GM21619 (cell line): ENCODE data around the gene ADAT1.
"Not testable (repeated sequence)": the region's sequence is repeated elsewhere in the genome, so short reads cannot be mapped to it uniquely, and the experiment has no call there.

Experiments
- ATAC-seq: cut with Tn5 transposase; IDR thresholded peaks from one replicate; pipeline ENCODE4 v1.9.1; 2021; ENCODE audit not compliant: unreplicated experiment

Gene ADAT1

GRCh38 chr16:75621170-75621477 is 2.0 kb downstream of the ADAT1 start:
- no peak for ATAC-seq

DNA sequence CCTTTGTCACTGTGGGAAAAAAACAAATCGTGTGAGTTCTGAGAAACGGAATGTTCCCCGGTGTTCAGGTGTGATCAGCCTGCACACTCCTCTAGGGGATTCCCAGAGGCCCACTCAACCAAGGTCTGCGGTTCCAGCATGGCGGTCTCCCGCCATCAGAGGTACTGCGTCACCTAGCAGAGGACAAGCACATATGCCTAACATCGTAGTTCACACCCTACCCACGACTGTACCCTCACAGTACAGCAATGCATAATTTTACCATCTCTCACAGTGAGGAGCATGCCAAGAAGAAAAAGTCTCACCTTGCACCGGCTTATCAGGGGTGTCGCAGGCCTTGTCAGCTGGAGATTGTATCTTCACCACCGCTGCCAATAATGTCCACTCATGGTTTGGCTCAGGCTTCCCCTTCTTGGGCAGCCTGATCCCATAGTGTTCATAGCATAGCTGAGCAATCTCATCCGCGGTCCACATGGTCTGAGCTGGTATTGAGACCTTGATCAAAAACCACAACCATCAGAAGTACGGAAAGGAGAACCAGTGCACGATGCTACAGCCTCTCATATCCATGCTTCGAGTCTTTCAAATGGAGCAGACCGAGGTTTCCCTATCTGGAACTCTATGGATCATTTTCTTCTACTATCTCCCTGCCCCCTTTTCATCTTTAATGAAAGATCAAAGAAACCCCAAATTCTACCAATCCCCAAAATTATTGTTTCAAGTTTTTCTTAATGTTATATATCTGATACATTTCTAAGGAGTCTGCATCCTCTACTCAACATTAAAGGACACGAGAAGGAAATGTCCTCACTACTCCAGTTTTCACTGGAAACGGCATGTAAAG is 2.5 kb downstream of the ADAT1 start:
- ATAC-seq = no peak

- ATAC-seq = no peak
Observed at GRCh38 chr16:75618780-75619179, 4.3 kb downstream of the ADAT1 start.

GRCh38 chr16:75617121-75617520 is 6.0 kb downstream of the ADAT1 start:
- ATAC-seq = no peak

DNA sequence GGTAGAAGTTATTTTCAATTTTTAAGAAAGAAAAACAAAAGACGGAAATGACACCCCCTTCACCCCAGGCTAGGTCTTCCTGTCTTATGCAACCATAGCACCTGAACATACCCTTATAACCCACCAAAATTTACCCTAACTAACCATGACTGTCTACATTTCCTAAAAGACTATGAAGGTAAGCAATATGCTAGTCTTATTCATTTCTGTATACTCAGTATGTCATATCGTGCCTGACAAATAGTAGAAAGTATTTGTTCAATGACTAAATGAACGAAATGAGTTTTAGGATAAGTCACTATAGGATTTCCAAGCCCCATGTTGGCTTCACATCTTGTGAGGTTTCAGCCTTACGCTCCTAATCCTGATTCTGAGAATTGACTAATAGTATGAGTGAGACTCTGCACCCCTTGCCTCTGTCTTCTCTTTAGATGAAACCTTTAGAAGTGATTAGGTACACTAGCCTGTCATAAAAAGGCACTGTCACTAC is 6.5 kb downstream of the ADAT1 start:
- peak; percentile 51 for ATAC-seq

DNA sequence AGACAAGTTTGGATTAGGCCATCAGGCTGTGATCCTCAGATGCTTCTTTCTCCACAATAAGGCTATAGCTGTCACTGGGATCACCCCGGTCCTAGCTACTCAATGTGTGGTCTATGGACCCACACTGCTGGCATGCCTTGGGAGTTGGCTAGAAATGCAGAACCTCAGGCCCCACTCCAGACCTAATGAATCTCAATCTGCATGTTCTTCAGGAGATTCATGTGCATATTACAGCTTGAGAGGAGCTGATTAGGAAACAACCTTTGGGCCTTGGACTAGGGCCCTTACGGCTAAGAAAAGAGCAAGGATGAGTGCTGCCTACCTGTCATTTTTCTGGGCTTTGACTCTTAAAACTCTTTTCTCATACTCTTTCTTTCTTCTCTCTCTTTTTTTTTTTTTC is 7.5 kb downstream of the ADAT1 start:
- ATAC-seq = no peak

DNA sequence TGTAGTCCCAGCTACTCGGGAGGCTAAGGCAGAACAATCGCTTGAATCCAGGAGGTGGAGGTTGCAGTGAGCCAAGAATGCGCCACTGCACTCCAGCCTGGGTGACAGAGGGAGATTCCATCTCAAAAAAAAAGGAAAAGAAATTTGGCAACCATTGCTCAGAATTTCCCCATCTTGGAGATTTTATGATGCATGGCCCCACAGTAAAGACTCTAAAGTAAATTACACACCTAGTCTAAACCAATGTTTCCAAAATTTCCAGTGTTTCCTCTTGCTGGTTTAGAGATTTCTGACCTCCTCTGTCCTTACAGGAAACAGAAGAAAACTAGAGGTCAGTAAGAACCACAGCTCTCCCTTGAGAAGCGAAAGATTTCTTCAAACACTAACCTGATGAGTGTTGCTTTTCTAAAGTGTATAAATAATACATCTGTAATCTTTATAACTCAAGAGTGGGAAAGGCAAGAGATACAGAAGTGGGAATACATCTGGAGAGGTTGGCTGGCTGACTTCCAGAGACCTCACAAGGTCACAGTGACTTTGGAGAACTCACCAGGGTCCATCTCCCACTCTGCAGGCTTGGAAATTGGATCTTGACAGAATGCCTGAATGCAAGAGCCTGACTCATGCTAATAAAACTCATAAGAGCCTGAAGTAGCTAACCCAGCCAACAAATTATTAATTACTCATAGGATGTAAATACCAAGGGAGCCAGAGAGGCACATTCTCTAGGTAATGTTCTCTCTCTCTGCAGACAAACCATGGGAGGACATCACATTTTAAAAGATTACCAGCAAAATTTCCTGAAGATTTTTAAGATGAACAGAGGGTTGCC is 8.8 kb downstream of the ADAT1 start:
- ATAC-seq = no peak

- no peak for ATAC-seq
Observed at GRCh38 chr16:75606507-75606906, 16.6 kb downstream of the ADAT1 start.

DNA sequence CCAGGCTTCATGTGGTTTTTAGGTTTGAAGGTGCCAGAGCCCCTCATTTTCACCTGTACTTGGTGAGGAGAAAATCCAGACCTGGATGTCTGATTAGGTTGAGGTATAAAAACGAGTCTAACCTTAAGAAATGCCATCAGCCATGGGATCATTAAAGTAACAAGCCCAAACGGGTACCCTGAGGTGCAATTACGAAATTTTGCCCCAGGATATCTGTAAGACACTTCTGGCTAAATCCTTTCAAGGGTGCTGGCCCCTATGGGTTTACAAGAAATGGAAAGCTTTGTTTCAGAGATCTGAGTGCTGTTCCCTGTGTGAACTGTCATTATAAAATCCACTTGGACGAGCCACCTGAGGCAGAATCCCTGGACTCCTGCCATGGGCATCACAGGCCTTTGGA is 19.8 kb downstream of the ADAT1 start:
- no peak for ATAC-seq

GRCh38 chr16:75599452-75600277 is 23.4 kb downstream of the ADAT1 start:
- ATAC-seq = no peak

DNA sequence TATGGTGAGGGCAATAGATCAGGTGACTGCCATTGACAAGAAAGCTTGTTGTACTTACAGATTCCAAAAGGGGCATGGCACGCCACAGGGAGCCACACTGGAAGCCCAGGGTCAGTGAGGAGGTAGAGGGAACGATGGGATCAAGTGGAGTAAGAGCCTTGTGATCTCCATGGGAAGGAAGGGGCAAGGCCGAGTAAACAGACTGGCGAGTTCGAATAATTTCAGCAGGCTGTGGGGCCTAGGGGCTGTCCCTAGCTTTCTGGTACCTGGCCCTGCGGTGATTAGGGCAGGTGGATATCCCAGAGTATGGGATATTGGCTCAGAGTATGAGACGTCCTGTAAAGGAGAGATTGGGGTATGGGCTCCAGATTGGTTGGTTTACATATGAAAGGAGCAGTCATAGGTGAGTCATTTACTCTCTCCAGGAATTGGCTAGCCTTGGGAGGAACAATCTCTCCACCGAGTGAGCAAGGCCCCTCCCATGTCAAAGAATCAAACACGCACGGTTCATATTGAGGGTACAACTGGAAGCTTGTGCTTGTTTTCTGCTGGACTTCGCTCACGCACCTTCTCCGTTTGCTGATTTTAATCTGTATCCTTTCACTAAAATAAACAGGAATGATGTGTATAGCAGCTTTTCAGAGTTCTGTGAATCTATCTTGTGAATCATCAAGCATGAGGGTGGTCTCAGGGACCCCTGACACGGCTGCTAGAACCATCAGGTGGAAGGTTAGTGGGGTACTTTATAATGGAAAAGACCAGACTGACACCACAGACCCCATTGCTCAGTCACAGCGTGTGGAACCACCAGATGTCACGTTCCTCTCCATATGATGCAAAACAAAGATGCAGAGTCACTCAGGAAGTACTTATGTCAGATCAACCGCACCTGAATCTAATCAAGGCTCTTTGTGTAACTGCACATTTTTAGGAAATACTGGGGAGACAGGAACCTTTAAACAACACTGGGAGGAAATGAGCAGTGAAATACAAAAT is 29.0 kb downstream of the ADAT1 start:
- no peak for ATAC-seq

- ATAC-seq = no peak
Observed at GRCh38 chr16:75593308-75593707, 29.8 kb downstream of the ADAT1 start.

- ATAC-seq = not testable (repeated sequence)
Observed at GRCh38 chr16:75591927-75592326, 31.2 kb downstream of the ADAT1 start.

GRCh38 chr16:75590920-75591843 is 31.9 kb downstream of the ADAT1 start:
- no peak for ATAC-seq

GRCh38 chr16:75589306-75589705 is 33.8 kb downstream of the ADAT1 start:
- ATAC-seq = no peak

DNA sequence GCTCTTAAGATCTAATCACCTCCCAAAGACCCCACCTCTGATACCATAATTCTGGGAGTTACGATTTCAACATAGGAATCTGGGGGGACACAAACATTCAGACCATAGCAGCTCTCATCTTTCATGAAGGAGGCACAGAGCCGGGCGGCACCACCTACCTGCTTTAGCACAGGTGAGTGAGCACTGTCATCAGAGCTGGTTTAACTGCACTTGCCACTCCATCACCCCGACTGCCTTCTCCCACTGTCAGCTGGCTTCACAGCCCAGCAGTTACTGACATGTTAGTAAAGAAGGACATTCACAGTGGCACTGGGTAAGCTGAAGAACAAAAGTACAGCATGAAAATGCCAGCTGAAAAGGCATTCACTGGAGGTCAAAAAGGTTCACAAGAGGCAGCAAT is 34.4 kb downstream of the ADAT1 start:
- ATAC-seq = no peak

DNA sequence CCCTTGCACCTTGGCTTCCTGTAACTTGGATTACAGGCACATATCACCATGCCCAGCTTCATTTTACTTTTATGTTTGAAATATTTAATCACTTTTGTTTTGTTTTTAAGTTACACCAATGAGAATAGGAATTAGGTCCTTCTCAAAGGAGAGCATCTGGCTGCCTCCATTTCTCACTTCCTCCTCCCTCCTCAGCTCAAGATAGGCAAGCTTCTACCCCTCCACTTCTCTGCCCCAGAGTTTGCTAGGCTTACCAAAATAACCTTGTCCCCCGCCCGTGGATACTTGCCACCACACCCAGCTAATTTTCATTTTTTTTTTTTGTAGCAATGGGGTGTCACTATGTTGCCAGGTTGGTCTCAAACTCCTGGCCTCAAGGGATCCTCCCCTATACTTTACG is 39.0 kb downstream of the ADAT1 start:
- peak; percentile 69 for ATAC-seq

DNA sequence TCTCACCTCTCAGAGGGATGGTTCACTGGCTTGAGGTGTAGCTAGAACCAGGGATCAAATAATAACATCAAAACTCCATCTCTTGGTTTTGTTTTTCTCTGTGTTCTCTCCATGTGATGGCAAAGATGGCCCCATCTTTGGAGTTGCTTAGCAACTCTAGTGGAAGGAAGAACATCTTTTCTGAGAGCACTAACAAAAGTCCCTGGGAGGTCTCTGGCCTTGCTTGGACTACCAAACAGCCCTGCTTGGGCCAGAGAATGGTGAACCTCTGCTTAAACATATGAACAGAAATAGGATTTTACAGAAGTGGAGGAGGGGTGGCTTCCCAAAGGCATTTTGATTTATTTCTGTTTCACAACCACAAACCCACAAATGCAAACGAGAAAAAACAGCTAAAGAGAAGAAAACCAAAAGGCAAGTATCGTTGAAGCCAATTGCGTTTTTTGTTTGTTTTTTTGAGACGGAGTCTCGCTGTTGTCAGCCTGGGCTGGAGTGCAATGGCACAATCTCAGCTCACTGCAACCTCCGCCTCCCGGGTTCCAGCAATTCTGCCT is 43.7 kb downstream of the ADAT1 start:
- no peak for ATAC-seq

GRCh38 chr16:75578725-75579124 is 44.4 kb downstream of the ADAT1 start:
- no peak for ATAC-seq
